HepG2 (cell line): ENCODE data around the gene PGA5. TPM values are rescaled to one million over a fixed set of nuclear protein-coding genes. Genes with fewer than 3 reads are reported as not detected.

ENCODE experiments used
- ATAC-seq: fragments of 200-7000 bp; cut with Tn5 transposase; 3 replicates; pipeline ENCODE4 v1.9.1; 2020; ENCODE audit warnings: mild to moderate bottlenecking, moderate library complexity
- BruUV-seq: library from RNA; stranded (reverse); fragments of 400-500 nt; replicated peaks from 2 replicates; lab custom pipeline; 2021; lab: Mats Ljungman, UMichigan
- CTCF ChIA-PET: fragments of 300-600 bp; formaldehyde crosslinking; extraction: SDS; loops from one replicate; lab custom pipeline; 2021; ENCODE audit warnings: low total read pairs, inconsistent platforms, low intra/inter-chr PET ratio; lab: Yijun Ruan, JAX
- POLR2A ChIA-PET: fragments of 350-600 bp; sonication (Branson Sonifier 250); formaldehyde crosslinking; loops from one replicate; lab custom pipeline; 2020; ENCODE audit warnings: antibody characterized with exemption, inconsistent platforms; lab: Yijun Ruan, JAX
- DNase-seq: peaks from one replicate; pipeline ENCODE4 v3.0.0-alpha.2; 2015; ENCODE audit warnings: low spot score
- FAIRE-seq: peaks from 3 replicates; lab custom pipeline; 2011; peaks lifted over from hg19 to GRCh38; lab: Jason Lieb, UNC
- H2AFZ ChIP-seq: one replicate; pipeline ENCODE4 v1.6.1; 2011; ENCODE audit warnings: low read length, inconsistent platforms
- H3K27ac ChIP-seq: fragments of 300-600 bp; 3 replicates; pipeline ENCODE4 v1.8.0; 2011; ENCODE audit warnings: mixed run types, mild to moderate bottlenecking, mixed read lengths, low read length, inconsistent platforms; ENCODE audit not compliant: insufficient read depth; ENCODE audit errors: extremely low read length
- H3K27me3 ChIP-seq, 2 experiments: fragments of 200-600 bp in 1 of 2; 2 replicates in 1 of 2; 3 replicates in 1 of 2; pipeline versions ENCODE4 v1.6.0 to v1.8.0; 2011; ENCODE audit warnings: low read length in 2 of 2, mild to moderate bottlenecking in 2 of 2, moderate library complexity in 2 of 2, inconsistent platforms in 1 of 2; ENCODE audit not compliant: insufficient read depth in 2 of 2, control insufficient read depth in 1 of 2
- H3K36me3 ChIP-seq, 2 experiments: fragments of 200-600 bp in 1 of 2; replicated peaks in 1 of 2; 2 replicates in 1 of 2; 3 replicates in 1 of 2; pipeline versions ENCODE4 v1.5.1 to v1.8.0; 2011; ENCODE audit warnings: low read length in 2 of 2, inconsistent platforms in 1 of 2; ENCODE audit not compliant: insufficient read depth in 2 of 2, control insufficient read depth in 1 of 2
- H3K4me1 ChIP-seq: 2 replicates; pipeline ENCODE4 v1.5.1; 2012; ENCODE audit warnings: low read length, inconsistent platforms; ENCODE audit not compliant: insufficient read depth
- H3K4me2 ChIP-seq: 2 replicates; pipeline ENCODE4 v1.6.0; 2011; ENCODE audit warnings: low read depth, low read length, inconsistent platforms
- H3K4me3 ChIP-seq, 3 experiments: fragments of 200-600 bp in 1 of 3; sonication (generic), shearing (Covaris generic) in 1 of 3; replicated peaks in 1 of 3; 2 replicates each; pipeline ENCODE4 v1.5.1; 2011 to 2016; ENCODE audit warnings: low read length in 3 of 3, inconsistent platforms in 2 of 3, low read depth in 2 of 3, mild to moderate bottlenecking in 2 of 3, control low read depth in 1 of 3, mixed read lengths in 1 of 3; ENCODE audit not compliant: insufficient read depth in 1 of 3
- H3K79me2 ChIP-seq: one replicate; pipeline ENCODE4 v1.6.1; 2011; ENCODE audit warnings: low read length, inconsistent platforms; ENCODE audit not compliant: insufficient read depth
- H3K9ac ChIP-seq: 2 replicates; pipeline ENCODE4 v1.6.0; 2011; ENCODE audit warnings: mild to moderate bottlenecking, low read depth, low read length, inconsistent platforms; ENCODE audit not compliant: insufficient read depth
- H3K9me3 ChIP-seq: 2 replicates; pipeline ENCODE4 v1.5.1; 2012; ENCODE audit warnings: mild to moderate bottlenecking, low read length
- H4K20me1 ChIP-seq: 2 replicates; pipeline ENCODE4 v1.6.0; 2011; ENCODE audit warnings: inconsistent platforms, mild to moderate bottlenecking, low read length, moderate library complexity; ENCODE audit not compliant: insufficient read depth
- ATF2 ChIP-seq: sonication (generic); formaldehyde crosslinking; IDR thresholded peaks from 2 replicates; pipeline ENCODE4 v1.4.0; 2020; ENCODE audit warnings: missing genetic modification reagents
- CBX2 ChIP-seq, 2 experiments: fragments of 200-600 bp in 1 of 2; sonication (generic); formaldehyde crosslinking in 1 of 2; IDR thresholded peaks; 2 replicates each; pipeline versions ENCODE4 v1.7.0 to v1.8.1; 2018 to 2022; ENCODE audit warnings: low read depth in 2 of 2, low read length in 1 of 2, mild to moderate bottlenecking in 1 of 2, missing genetic modification reagents in 1 of 2
- ELF1 ChIP-seq: sonication (generic); formaldehyde crosslinking; IDR thresholded peaks from 2 replicates; pipeline ENCODE4 v1.4.0; 2020; ENCODE audit warnings: missing genetic modification reagents
- GTF2F1 ChIP-seq: fragments of 150-350 bp; IDR thresholded peaks from 2 replicates; pipeline ENCODE4 v1.6.1; 2014; ENCODE audit warnings: low read length
- IKZF1 ChIP-seq: fragments of 450-650 bp; IDR thresholded peaks from 2 replicates; pipeline ENCODE4 v1.7.1; 2016
- KDM2A ChIP-seq: sonication (generic); formaldehyde crosslinking; IDR thresholded peaks from 2 replicates; pipeline ENCODE4 v1.4.0; 2020; ENCODE audit warnings: low read depth, missing genetic modification reagents, borderline replicate concordance
- LBX2 ChIP-seq: sonication (generic); formaldehyde crosslinking; IDR thresholded peaks from 2 replicates; pipeline ENCODE4 v1.5.0; 2020; ENCODE audit warnings: missing genetic modification reagents, mild to moderate bottlenecking, borderline replicate concordance
- NR0B2 ChIP-seq: sonication (generic); formaldehyde crosslinking; IDR thresholded peaks from 2 replicates; pipeline ENCODE4 v1.4.0; 2020; ENCODE audit warnings: mild to moderate bottlenecking, missing genetic modification reagents
- NR2F6 ChIP-seq, 2 experiments: IDR thresholded peaks; 2 replicates each; pipeline ENCODE4 v1.6.1; 2016; ENCODE audit warnings: antibody characterized with exemption in 1 of 2, mild to moderate bottlenecking in 1 of 2
- PRPF4 ChIP-seq: fragments of 200-400 bp; formaldehyde crosslinking; IDR thresholded peaks from 2 replicates; pipeline ENCODE4 v1.6.1; 2016; ENCODE audit warnings: low read length, low read depth; ENCODE audit not compliant: poor library complexity, severe bottlenecking
- ZNF235 ChIP-seq: sonication (generic); formaldehyde crosslinking; IDR thresholded peaks from 2 replicates; pipeline ENCODE4 v1.8.1; 2023; ENCODE audit warnings: mild to moderate bottlenecking, missing genetic modification reagents, borderline replicate concordance
- ZNF331 ChIP-seq: sonication (generic); formaldehyde crosslinking; IDR thresholded peaks from 2 replicates; pipeline ENCODE4 v1.4.0; 2020; ENCODE audit warnings: missing genetic modification reagents
- ZNF343 ChIP-seq: sonication (generic); formaldehyde crosslinking; IDR thresholded peaks from 2 replicates; pipeline ENCODE4 v1.4.0; 2020; ENCODE audit warnings: mild to moderate bottlenecking, missing genetic modification reagents
- ZNF432 ChIP-seq: sonication (generic); formaldehyde crosslinking; IDR thresholded peaks from 2 replicates; pipeline ENCODE4 v1.5.0; 2020; ENCODE audit warnings: missing genetic modification reagents, mild to moderate bottlenecking, borderline replicate concordance
- ZNF543 ChIP-seq: sonication (generic); formaldehyde crosslinking; IDR thresholded peaks from 2 replicates; pipeline ENCODE4 v1.4.0; 2020; ENCODE audit warnings: mild to moderate bottlenecking, missing genetic modification reagents
- ZNF563 ChIP-seq: sonication (generic); formaldehyde crosslinking; IDR thresholded peaks from 2 replicates; pipeline ENCODE4 v1.8.0; 2022; ENCODE audit warnings: mild to moderate bottlenecking, moderate library complexity, missing genetic modification reagents
- ZNF598 ChIP-seq: sonication (generic); formaldehyde crosslinking; IDR thresholded peaks from 2 replicates; pipeline ENCODE4 v1.5.1; 2020; ENCODE audit warnings: mild to moderate bottlenecking, missing genetic modification reagents, borderline replicate concordance
- ZNF619 ChIP-seq: sonication (generic); formaldehyde crosslinking; IDR thresholded peaks from 2 replicates; pipeline ENCODE4 v1.4.0; 2020; ENCODE audit warnings: mild to moderate bottlenecking, missing genetic modification reagents
- ZNF674 ChIP-seq: sonication (generic); formaldehyde crosslinking; IDR thresholded peaks from 2 replicates; pipeline ENCODE4 v1.5.0; 2020; ENCODE audit warnings: low read depth, mild to moderate bottlenecking, missing genetic modification reagents
- WGBS: methylation state at CpG from one replicate; pipeline ENCODE4 v1.1.6; 2017; ENCODE audit warnings: low lambda C conversion rate; 5-methylcytosine and 5-hydroxymethylcytosine counted together
- in situ Hi-C: cut with HindIII; loops from 2 replicates; pipeline ENCODE4 v1.10.0; 2017; ENCODE audit warnings: low pct_unique_long_range_greater_than_20kb; ENCODE audit not compliant: extremely low pct_ligation_motif_present
- intact Hi-C: fragments of 100-400 bp; cut with micrococcal nuclease; formaldehyde crosslinking; loops from one replicate; pipeline ENCODE4 v1.10.0; 2022; ENCODE audit not compliant: unreplicated experiment
- polyA plus RNA-seq, 8 experiments: library from polyadenylated mRNA; depleted of rRNA in 3 of 8; stranded (reverse) in 7 of 8; unstranded in 1 of 8; fragments of >200 nt; fragmentation: Illumina TruSeq in 4 of 8; extraction: Trizol in 4 of 8; gene quantifications; 2 replicates each; pipeline versions ENCODE4 v1.2.1 to v1.2.3, GENCODE V29; 2011 to 2016; ENCODE audit warnings: low read depth in 4 of 8, missing spikeins in 1 of 8, mixed read lengths in 1 of 8; ENCODE audit not compliant: insufficient read depth in 1 of 8
- total RNA-seq, 5 experiments: library from RNA; depleted of rRNA; stranded (reverse); fragments of >200 nt; fragmentation: Illumina TruSeq; extraction: Trizol; gene quantifications; 2 replicates each; pipeline ENCODE4 v1.2.3, GENCODE V29; 2016; ENCODE audit warnings: low read depth in 1 of 5

PGA5 gene
- total and polyA plus RNA-seq, 2 of the 13 experiments (the other 11 are each of a cell fraction or from before 2014, with no cell fraction given), result not detected

- Histone ChIP-seq H3K4me3 (no peak overlapping the region), H3K9me3 (0 out of 2 replicates have a peak, but pooled peaks cover 7% of the 10 kb centered on the region), H3K27me3 (peaks cover 2 to 22% of the 10 kb centered on the region in 2 experiments; a peak in 1 of 5 replicates), H3K9ac (no peak overlapping the region), H3K4me1 (no peaks in the 10 kb centered on the region), H3K36me3 (no peaks in the 10 kb centered on the region), H3K4me2 (no peak overlapping the region), H2AFZ (no peak overlapping the region), H3K79me2 (no peaks in the 10 kb centered on the region), H3K27ac (no peak overlapping the region), H4K20me1 (no peaks in the 10 kb centered on the region)
- ChIA-PET POLR2A (no interaction called here), CTCF (no interaction called here)
- ATAC-seq (peak; percentile 45), DNase-seq (no peak), FAIRE-seq (no peak)
- in situ Hi-C loops, result no loop called here
- BruUV-seq, result no TSS peak
- WGBS, result 15% methylated on average over 7 of the region's 7 CpGs
- intact Hi-C loops, result no loop called here
- TF ChIP-seq ZNF674 (no peak), ZNF543 (CRISPR knock-in tag) (no peak), NR0B2 (no peak), ATF2 (no peak), ZNF235 (no peak), NR2F6 (IDR thresholded peaks at IDR 0.05) (no peak), NR2F6 (CRISPR knock-in tag; IDR thresholded peaks at IDR 0.05) (no peak), KDM2A (CRISPR knock-in tag) (no peak), ZNF598 (CRISPR knock-in tag) (no peak), ZNF432 (CRISPR knock-in tag) (no peak), LBX2 (CRISPR knock-in tag) (no peak), GTF2F1 (no peak), ZNF343 (CRISPR knock-in tag) (no peak), ELF1 (CRISPR knock-in tag) (no peak), CBX2 (IDR thresholded peaks at IDR 0.05; ENCODE audit: low read depth, low read length) (no peak), CBX2 (CRISPR knock-in tag; IDR thresholded peaks at IDR 0.05; ENCODE audit: low read depth) (no peak), ZNF563 (no peak), ZNF619 (CRISPR knock-in tag) (no peak), PRPF4 (no peak), ZNF331 (CRISPR knock-in tag) (no peak), IKZF1 (no peak)
- TF ChIP-seq, all 625 proteins: peak for 0
Observed at GRCh38 chr11:61195719-61196118, 45.3 kb upstream of the PGA5 start.
